Activated CD8-positive, alpha-beta memory T cell treated with anti-CD3 and anti-CD28 coated beads, Interleukin-2, amount 50 U/mL, for 1 hour (primary cell): Measurements from ENCODE around the gene GSTP1.
"Not testable (repeated sequence)": the region's sequence is repeated elsewhere in the genome, so short reads cannot be mapped to it uniquely, and the experiment has no call there.

Experiments used
- DNase-seq: peaks from one replicate; pipeline ENCODE4 v3.0.0-alpha.2; 2020; ENCODE audit errors: extremely low read depth

The GSTP1 gene

GRCh38 chr11:67597458-67597857 is 13.8 kb downstream of the GSTP1 start:
- not testable (repeated sequence) for DNase-seq

GRCh38 chr11:67597963-67598362 is 14.4 kb downstream of the GSTP1 start:
- DNase-seq, result not testable (repeated sequence)

GRCh38 chr11:67599149-67599548 is 15.5 kb downstream of the GSTP1 start:
- DNase-seq, result no peak

GRCh38 chr11:67600324-67601029 is 16.9 kb downstream of the GSTP1 start:
- DNase-seq, result no peak

GRCh38 chr11:67601098-67601497 is 17.5 kb downstream of the GSTP1 start:
- DNase-seq, result no peak

- DNase-seq, result not testable (repeated sequence)
Measured at GRCh38 chr11:67604119-67604518, 20.5 kb downstream of the GSTP1 start.

- no peak for DNase-seq
Measured at GRCh38 chr11:67604815-67605214, 21.2 kb downstream of the GSTP1 start.

GRCh38 chr11:67605231-67606011 is 21.8 kb downstream of the GSTP1 start:
- DNase-seq, result no peak

GRCh38 chr11:67606093-67606491 is 22.5 kb downstream of the GSTP1 start:
- DNase-seq, result no peak

- peak; percentile 85 for DNase-seq
Measured at GRCh38 chr11:67606492-67607295, 23.1 kb downstream of the GSTP1 start, which contains the start of gene NDUFV1. TSS of gene NDUFV1 (plus strand) at chr11:67606936. CDS start at chr11:67607005, 69 bp downstream.

GRCh38 chr11:67607507-67607906 is 23.9 kb downstream of the GSTP1 start:
- DNase-seq, result no peak

- DNase-seq, result no peak
Measured at GRCh38 chr11:67608486-67608885, 24.9 kb downstream of the GSTP1 start.

GRCh38 chr11:67609316-67609715 is 25.7 kb downstream of the GSTP1 start:
- DNase-seq, result no peak

- DNase-seq, result no peak
Measured at GRCh38 chr11:67610302-67610868, 26.8 kb downstream of the GSTP1 start.

- DNase-seq, result no peak
Measured at GRCh38 chr11:67611165-67611564, 27.6 kb downstream of the GSTP1 start.

- DNase-seq, result no peak
Measured at GRCh38 chr11:67611704-67612587, 28.3 kb downstream of the GSTP1 start.

- DNase-seq, result no peak
Measured at GRCh38 chr11:67612751-67613150, 29.1 kb downstream of the GSTP1 start.

GRCh38 chr11:67613313-67613959 is 29.8 kb downstream of the GSTP1 start:
- DNase-seq, result no peak

- peak; percentile 52 for DNase-seq
Measured at GRCh38 chr11:67613960-67614715, 30.5 kb downstream of the GSTP1 start.
